T-helper 2 cell treated with Interferon-gamma antibody and Interleukin-4, amounts not matched to agents 5 μg/mL and 100 μg/mL, for 36 hours (primary cell): Measurements from ENCODE around the gene LMTK3.
"Not testable (repeated sequence)": the region's sequence is repeated elsewhere in the genome, so short reads cannot be mapped to it uniquely, and the experiment has no call there.

Source experiments
- DNase-seq: peaks from one replicate; pipeline ENCODE4 v3.0.0; 2021; ENCODE audit warnings: low spot score
- H3K27ac Mint-ChIP-seq: one replicate; pipeline ENCODE4 v1.8.0; 2021; ENCODE audit warnings: mild to moderate bottlenecking, mixed read lengths
- H3K27me3 Mint-ChIP-seq: one replicate; pipeline ENCODE4 v1.8.0; 2021; ENCODE audit warnings: low read depth, mixed read lengths
- H3K36me3 Mint-ChIP-seq: one replicate; pipeline ENCODE4 v1.8.0; 2021; ENCODE audit warnings: low read depth, mixed read lengths
- H3K4me1 Mint-ChIP-seq: one replicate; pipeline ENCODE4 v1.8.0; 2021; ENCODE audit warnings: low read depth, mixed read lengths
- H3K4me3 Mint-ChIP-seq: one replicate; pipeline ENCODE4 v1.8.0; 2022; ENCODE audit warnings: mild to moderate bottlenecking, moderate library complexity, mixed read lengths
- H3K9me3 Mint-ChIP-seq: one replicate; pipeline ENCODE4 v1.8.0; 2021; ENCODE audit warnings: mixed read lengths

Gene LMTK3

DNA sequence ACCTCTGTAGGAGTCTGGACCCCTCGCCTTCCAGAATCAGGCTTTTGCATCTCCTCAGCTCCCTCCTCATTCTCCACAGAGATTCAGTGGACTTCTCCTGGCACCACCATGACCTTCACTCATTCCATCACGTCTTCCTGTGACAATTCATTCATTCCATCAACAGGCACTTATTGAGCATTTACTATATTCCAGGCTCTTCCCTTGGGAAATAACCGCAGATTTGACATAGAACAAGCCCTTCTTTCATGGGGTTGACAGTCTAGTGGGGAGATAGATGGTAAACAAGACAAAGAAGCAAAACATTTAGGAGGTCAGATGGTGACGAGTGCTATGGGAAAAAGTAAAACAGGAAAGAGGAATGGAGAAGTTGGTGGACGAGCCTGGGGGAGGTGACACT lies 37.7 kb upstream of the LMTK3 start:
- no peak for DNase-seq
- no peaks in the 10 kb centered on the region for H3K4me1 Mint-ChIP-seq
- H3K27ac Mint-ChIP-seq, result no peak overlapping the region
- H3K9me3 Mint-ChIP-seq, result no peaks in the 10 kb centered on the region
- H3K36me3 Mint-ChIP-seq, result no peaks in the 10 kb centered on the region
- no peaks in the 10 kb centered on the region for H3K27me3 Mint-ChIP-seq
- no peak overlapping the region for H3K4me3 Mint-ChIP-seq

DNA sequence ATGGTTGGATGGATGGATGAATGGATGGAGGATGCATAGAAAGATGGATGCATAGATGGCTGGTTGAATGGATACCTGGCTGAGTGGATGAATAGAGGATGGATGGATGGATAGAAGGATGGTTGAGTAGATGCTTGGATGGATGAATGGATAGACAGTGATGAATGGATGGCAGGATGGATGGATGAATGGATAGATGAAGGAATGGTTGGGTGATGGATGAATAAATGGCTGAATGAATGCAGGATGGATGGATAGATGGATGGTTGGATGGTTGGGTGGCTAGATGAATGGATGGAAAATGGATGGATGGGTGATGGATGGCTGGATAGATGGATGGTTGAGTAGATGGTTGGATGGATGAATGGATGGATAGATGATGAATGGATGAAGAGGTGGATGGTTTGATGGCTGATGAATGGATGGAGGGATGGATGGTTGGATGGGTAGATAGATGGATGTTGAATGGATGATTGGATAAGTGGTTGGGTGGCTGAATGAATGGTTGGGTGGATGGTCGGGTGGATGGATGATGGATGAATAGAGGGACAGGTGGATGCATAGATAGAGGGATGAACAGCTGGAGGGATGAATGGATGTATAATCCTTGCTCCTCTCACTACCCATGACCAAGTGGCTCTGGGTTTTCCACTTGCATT lies 36.7 kb upstream of the LMTK3 start:
- no peak overlapping the region for H3K27ac Mint-ChIP-seq
- DNase-seq, result no peak
- no peak overlapping the region for H3K4me3 Mint-ChIP-seq
- no peaks in the 10 kb centered on the region for H3K27me3 Mint-ChIP-seq
- H3K36me3 Mint-ChIP-seq, result no peaks in the 10 kb centered on the region
- no peaks in the 10 kb centered on the region for H3K4me1 Mint-ChIP-seq
- H3K9me3 Mint-ChIP-seq, result no peaks in the 10 kb centered on the region

DNA sequence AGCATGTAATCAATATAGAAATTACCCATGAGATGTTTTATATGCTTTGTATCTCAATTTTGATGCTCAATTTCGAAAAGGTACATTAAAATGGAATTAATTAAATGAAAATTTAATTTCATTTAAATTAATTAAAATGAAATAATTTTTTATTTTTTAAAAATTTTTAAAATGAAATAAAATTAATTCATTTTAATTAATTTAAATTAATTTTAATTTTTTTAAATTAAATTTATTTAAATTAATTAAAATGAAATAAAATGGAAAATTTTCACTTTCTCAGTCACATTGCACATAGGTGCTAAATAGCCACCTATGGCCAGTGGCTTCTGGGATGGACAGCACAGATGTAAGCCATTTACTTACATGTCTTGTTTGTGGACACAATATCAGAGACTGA lies 36.1 kb upstream of the LMTK3 start:
- no peaks in the 10 kb centered on the region for H3K9me3 Mint-ChIP-seq
- H3K4me3 Mint-ChIP-seq, result no peak overlapping the region
- H3K36me3 Mint-ChIP-seq, result no peaks in the 10 kb centered on the region
- H3K4me1 Mint-ChIP-seq, result no peaks in the 10 kb centered on the region
- H3K27ac Mint-ChIP-seq, result no peak overlapping the region
- no peaks in the 10 kb centered on the region for H3K27me3 Mint-ChIP-seq
- DNase-seq, result no peak

DNA sequence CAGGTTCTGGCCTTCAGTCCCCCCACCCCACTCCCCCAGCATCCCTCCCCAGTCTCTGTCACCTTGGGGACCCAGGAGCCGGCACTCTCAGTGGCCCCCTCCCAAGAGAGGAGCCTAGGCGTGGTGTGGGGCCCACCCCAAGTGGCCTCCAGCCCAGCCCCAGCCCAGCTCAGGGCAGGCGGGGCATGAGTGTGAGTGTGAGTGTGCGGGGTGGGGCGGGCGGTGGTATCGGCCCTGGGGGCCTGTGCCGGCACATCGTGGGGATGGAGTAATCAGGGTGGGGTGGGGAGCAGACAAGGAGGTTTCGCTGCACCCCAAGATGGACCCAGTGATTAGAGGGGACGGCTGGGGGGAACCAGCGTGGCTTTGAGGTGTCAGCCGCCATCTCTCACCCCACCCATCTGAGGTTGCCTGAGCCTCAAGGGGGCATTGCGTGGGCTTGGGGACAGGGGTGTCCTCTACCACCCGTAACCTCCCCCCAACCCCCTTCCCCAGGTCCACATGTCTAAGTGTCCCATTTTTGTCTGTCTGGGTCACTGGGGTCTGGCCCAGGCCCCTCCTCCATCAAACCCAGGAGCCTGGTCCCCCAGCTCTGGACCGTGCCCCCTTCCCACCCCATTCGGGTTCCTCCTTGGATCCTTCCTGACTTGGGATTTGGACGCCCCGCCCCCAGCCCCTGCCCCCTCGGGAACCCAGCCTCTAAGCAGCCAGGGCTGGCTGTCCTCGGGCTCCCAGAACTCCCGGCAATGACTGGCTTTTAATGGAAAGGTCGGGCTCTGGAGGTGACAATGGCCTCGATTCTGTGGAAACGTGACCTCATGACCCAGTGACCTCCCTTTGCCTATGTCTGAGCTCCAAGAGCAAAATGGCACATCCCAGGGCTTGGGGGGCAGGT lies 33.5 kb upstream of the LMTK3 start:
- Mint-ChIP-seq H3K9me3 (no peaks in the 10 kb centered on the region), H3K27ac (no peak overlapping the region)

DNA sequence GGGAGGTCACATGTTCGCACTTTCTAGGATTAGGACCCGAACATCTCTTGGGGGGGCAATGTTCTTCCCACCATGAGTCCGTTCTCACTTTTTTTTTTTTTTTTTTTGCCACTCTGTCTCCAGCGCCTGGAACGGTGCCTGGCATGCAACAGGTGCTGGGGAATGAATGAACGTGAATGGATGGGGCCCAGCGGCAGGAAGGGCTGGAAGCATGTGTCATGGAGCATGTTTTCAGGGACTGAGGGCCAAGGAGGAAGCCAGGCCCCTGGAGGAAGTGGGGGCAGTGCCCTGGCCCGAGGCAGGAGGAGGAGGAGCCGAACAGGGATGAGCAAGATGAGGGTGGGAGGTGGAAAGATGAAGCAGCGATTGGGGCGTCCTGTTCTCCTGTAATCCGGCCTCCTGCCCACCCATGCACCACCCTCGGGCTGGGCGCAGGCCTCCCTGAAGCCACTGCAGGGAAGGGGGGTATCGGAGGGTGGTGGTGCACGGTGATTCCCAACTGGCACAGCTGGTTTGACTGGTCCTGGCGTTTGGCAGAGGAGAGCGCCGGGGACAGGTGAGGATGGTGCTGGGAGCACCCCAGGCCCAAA lies 31.6 kb upstream of the LMTK3 start:
- Mint-ChIP-seq H3K4me3 (no peak overlapping the region), H3K9me3 (no peaks in the 10 kb centered on the region), H3K36me3 (no peaks in the 10 kb centered on the region), H3K4me1 (no peaks in the 10 kb centered on the region), H3K27ac (no peak overlapping the region), H3K27me3 (no peaks in the 10 kb centered on the region)
- DNase-seq, result no peak

More for the DNA sequence above, 33.5 kb upstream of the LMTK3 start:
- Mint-ChIP-seq H3K4me1 (no peaks in the 10 kb centered on the region), H3K36me3 (no peaks in the 10 kb centered on the region), H3K27me3 (no peaks in the 10 kb centered on the region), H3K4me3 (no peak overlapping the region)
- DNase-seq, result no peak

DNA sequence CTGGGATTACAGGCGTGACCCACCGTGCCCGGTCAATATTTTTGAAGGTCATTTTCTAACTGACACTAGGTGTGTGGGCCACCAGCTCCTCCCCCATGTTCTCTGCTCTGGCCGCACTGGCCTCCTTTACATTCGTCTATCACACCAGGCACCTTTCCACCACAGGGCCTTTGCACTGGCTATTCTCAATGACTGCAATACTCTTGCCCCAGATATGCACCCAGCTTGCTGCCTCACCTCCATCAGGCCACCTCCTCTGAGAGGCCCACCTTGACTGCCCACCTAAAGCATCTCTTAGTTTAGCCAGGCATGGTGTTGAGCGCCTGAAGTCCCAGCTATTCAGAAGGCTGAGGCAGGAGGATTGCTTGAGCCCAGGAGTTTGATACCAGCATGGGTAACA lies 30.2 kb upstream of the LMTK3 start:
- Mint-ChIP-seq H3K27ac (no peak overlapping the region), H3K4me3 (no peak overlapping the region), H3K36me3 (no peaks in the 10 kb centered on the region), H3K4me1 (no peaks in the 10 kb centered on the region), H3K27me3 (no peaks in the 10 kb centered on the region), H3K9me3 (no peaks in the 10 kb centered on the region)
- DNase-seq, result no peak

DNA sequence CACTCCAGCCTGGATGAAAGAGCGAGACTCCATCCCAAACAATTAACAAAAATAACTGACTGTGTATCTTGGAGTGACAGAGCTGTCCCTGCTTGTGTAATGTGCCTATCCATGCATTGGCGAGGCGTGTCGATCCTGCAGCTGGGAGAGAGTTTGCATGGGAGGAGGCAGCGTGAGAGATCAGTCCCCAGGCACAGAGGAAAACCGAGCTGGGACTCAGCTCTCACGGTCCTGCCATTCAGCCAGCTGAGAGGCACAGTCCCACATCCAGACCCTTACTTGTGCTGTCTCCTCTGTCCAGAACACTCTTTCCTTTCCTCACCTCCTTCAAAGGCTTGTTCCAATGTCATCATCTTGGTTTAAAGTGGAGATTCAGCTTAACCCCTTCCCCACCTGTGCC lies 28.5 kb upstream of the LMTK3 start:
- no peak overlapping the region for H3K4me3 Mint-ChIP-seq
- no peaks in the 10 kb centered on the region for H3K36me3 Mint-ChIP-seq
- no peaks in the 10 kb centered on the region for H3K4me1 Mint-ChIP-seq
- H3K27me3 Mint-ChIP-seq, result no peaks in the 10 kb centered on the region
- no peak for DNase-seq
- no peaks in the 10 kb centered on the region for H3K9me3 Mint-ChIP-seq
- no peak overlapping the region for H3K27ac Mint-ChIP-seq

DNA sequence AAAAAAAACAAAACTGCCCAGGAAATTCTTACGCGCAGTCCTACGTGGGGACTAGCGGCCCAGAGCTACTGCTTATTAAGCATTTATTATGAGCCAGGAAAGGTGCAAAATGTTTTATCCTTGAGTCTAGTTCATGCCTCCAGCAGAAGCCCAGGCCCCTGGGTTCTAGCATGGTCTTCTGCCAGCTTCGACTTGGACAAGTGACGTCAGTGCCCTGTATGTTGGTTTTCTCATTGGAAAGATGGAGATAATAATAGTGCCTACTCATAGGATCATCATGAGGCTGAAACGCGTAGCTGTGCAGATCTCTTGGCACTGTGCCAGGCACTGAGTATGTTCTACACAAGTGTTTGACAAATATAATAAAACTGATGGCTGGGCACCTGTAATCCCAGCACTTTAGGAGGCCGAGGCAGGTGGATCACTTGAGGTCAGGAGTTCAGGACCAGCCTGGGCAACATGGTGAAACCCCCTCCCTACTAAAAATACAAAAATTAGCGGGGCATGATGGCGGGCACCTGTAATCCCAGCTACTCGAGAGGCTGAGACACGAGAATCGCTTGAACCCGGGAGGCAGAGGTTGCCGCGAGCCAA lies 28.0 kb upstream of the LMTK3 start:
- no peak overlapping the region for H3K27ac Mint-ChIP-seq
- no peaks in the 10 kb centered on the region for H3K9me3 Mint-ChIP-seq
- H3K27me3 Mint-ChIP-seq, result no peaks in the 10 kb centered on the region
- no peaks in the 10 kb centered on the region for H3K4me1 Mint-ChIP-seq
- H3K4me3 Mint-ChIP-seq, result no peak overlapping the region
- no peak for DNase-seq
- H3K36me3 Mint-ChIP-seq, result no peaks in the 10 kb centered on the region

DNA sequence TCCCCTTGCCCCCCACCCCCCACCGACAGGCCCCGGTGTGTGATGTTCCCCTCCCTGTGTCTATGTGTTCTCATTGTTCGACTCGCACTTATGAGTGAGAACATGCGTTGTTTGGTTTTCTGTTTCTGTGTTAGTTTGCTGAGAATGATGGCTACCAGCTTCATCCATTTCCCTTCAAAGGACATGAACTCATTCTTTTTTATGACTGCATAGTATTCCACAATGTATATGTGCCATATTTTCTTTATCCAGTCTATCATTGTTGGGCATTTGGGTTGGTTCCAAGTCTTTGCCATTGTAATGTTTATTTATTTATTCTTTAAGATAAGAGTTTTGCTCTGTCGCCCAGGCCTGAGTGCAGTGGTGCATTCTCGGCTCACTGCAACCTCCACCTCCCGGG lies 26.4 kb upstream of the LMTK3 start:
- H3K27me3 Mint-ChIP-seq, H3K36me3 Mint-ChIP-seq, H3K4me3 Mint-ChIP-seq, H3K4me1 Mint-ChIP-seq, DNase-seq, H3K27ac Mint-ChIP-seq, H3K9me3 Mint-ChIP-seq: not testable (repeated sequence)

DNA sequence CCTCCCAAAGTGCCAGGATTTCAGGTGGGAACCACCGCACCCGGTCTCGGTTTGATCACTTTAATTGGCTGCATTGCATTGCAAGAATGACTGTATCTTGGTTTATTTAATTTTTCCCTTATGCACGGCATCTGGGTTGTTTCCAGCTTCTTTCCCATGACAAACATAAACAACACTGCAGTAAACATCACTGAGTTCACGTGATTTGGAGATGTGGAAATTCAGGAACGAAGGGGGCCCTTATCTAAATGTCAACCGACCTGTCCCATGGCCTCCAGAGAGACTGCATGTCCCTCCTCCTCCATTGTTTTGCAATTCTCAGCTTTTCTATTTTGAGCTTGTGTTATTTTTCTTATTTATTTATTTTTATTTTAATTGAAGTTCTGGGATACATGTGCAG lies 25.9 kb upstream of the LMTK3 start:
- no peak for DNase-seq
- Mint-ChIP-seq H3K9me3 (no peaks in the 10 kb centered on the region), H3K27ac (no peak overlapping the region), H3K4me1 (no peaks in the 10 kb centered on the region), H3K36me3 (no peaks in the 10 kb centered on the region), H3K4me3 (no peak overlapping the region), H3K27me3 (no peaks in the 10 kb centered on the region)

DNA sequence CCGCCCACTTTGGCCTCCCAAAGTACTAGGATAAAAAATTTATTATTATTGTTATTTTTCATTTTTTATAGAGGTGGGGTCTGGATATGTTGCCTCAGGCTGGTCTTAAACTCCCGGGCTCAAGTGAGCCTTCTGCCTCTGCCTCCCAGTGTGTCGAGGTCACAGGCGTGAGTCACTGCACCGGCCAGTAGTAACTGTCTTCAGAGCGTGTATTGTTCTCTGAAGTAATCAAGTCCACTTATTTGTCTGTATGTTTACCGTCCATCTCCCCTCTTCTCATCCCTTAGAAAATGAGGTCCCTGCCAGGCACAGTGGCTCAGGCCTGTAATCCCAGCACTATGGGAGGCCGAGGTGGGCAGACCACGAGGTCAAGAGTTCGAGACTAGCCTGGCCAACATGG lies 22.1 kb upstream of the LMTK3 start:
- Mint-ChIP-seq H3K4me1 (no peaks in the 10 kb centered on the region), H3K36me3 (no peaks in the 10 kb centered on the region), H3K9me3 (no peaks in the 10 kb centered on the region), H3K27me3 (peaks cover 2% of the 10 kb centered on the region), H3K4me3 (no peak overlapping the region), H3K27ac (no peak overlapping the region)
- DNase-seq, result no peak

DNA sequence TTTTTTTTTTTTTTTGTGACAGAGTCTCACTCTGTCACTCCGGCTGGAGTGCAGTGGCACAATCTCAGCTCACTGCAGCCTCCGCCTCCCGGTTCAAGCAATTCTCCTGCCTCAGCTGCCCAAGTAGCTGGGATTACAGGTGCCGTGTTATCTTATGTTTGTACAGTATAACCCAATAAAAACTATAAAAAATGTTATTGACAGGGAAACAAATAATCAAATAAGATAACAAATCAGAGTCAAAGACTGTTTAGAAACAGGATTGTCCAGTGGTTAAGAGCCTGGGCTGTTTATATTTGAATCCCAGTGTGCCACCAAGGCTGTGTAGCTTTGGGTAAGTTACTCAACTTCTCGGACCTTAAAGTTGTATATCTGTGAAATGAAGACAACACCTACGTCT lies 19.1 kb upstream of the LMTK3 start:
- Mint-ChIP-seq H3K27me3 (peaks cover 2% of the 10 kb centered on the region), H3K4me3 (no peak overlapping the region), H3K4me1 (no peaks in the 10 kb centered on the region), H3K27ac (no peak overlapping the region), H3K36me3 (peaks cover 2% of the 10 kb centered on the region), H3K9me3 (peaks cover 18% of the 10 kb centered on the region)
- no peak for DNase-seq

DNA sequence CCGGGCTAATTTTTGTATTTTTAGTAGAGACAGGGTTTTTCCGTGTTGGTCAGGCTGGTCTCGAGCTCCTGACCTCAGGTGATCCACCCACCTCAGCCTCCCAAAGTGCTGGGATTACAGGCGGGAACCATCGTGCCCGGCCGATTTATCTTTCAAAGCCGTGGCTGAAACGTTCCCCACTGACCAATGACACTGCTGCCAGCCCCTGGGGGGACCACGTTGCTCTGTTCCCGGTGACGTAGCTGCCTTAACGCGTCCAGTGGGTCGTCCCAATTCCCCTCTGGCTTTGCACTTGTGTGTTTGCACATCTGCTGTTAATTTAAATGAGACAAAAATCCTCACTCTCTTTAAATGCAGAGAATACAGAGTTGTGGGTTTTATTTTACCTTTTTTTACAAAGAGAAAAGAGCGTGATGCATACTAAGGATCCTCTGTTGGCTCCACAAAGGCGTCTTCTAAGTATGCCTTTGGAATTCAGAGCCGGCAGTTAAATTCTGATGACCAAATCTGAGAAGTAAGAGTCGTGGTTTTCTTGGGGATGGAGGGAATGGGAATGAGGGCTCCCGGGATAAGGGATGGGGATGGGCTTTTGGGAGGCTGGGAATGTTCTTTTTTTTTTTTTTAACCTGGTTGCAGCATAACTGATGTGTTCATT lies 18.6 kb upstream of the LMTK3 start:
- peaks cover 2% of the 10 kb centered on the region for H3K36me3 Mint-ChIP-seq
- peaks cover 2% of the 10 kb centered on the region for H3K27me3 Mint-ChIP-seq
- DNase-seq, result no peak
- H3K4me3 Mint-ChIP-seq, result no peak overlapping the region
- no peaks in the 10 kb centered on the region for H3K4me1 Mint-ChIP-seq
- H3K9me3 Mint-ChIP-seq, result peaks cover 18% of the 10 kb centered on the region
- H3K27ac Mint-ChIP-seq, result no peak overlapping the region

DNA sequence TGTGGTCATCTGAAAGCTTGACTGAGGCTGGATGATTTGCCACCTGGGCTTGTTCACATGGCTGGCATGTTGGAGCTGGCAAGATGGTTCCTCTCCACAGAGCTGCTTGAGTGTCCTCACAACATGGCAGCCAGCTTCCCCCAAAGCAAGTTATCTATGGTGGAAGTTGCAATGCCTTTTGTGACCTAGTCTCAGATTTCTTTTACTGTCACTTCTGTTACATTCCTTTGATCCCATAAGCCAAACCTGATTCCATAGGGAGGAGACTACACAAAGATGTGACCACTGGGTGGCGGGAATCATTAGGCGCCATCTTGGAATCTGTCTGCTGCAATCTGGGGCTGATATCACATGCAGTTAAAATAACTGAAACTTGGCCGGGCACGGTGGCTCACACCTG lies 17.5 kb upstream of the LMTK3 start:
- peaks cover 20% of the 10 kb centered on the region for H3K9me3 Mint-ChIP-seq
- no peak overlapping the region for H3K27ac Mint-ChIP-seq

More for the DNA sequence above, 17.5 kb upstream of the LMTK3 start:
- peaks cover 2% of the 10 kb centered on the region for H3K36me3 Mint-ChIP-seq
- H3K27me3 Mint-ChIP-seq, result peaks cover 2% of the 10 kb centered on the region
- DNase-seq, result no peak
- no peak overlapping the region for H3K4me3 Mint-ChIP-seq
- H3K4me1 Mint-ChIP-seq, result no peaks in the 10 kb centered on the region
